HEK293T (cell line): ENCODE results near the gene CERCAM.

Source experiments
- CTCF ChIA-PET: fragments of 350-600 bp; formaldehyde crosslinking; extraction: SDS; loops from one replicate; lab custom pipeline; 2021; ENCODE audit warnings: antibody characterized with exemption, inconsistent platforms; lab: Yijun Ruan, JAX
- POLR2A ChIA-PET: fragments of 350-600 bp; formaldehyde crosslinking; extraction: SDS; loops from one replicate; lab custom pipeline; 2020; ENCODE audit warnings: antibody characterized with exemption, inconsistent platforms; lab: Yijun Ruan, JAX
- DNase-seq: peaks from one replicate; pipeline ENCODE4 v3.0.0; 2012; ENCODE audit warnings: mixed read lengths; ENCODE audit errors: extremely low spot score
- ZNF384 ChIP-seq: fragments of 450-650 bp; IDR thresholded peaks from 2 replicates; pipeline ENCODE4 v1.6.1; 2016

The CERCAM gene

DNA sequence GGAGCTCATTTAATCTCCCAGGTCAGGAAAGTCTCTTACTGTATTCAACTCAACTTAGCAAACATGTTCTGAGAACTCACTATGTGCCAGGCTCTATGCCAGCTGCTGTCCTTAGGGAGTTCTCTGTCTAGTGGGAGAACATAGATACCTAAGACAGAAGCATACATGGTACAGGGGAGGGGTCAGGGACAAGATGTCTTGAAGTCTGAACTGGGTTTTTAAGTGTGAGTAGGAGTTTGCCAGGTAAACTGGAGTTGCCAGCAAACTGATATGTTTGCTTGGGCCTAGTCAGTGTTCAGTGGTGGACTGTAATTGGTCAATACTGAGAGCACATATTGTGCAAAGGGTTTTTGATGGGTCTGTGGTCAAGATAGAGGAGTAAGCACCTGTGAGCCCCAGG lies 65.5 kb downstream of the CERCAM start:
- no peak for TF ChIP-seq ZNF384
- ChIA-PET CTCF (no interaction called here), POLR2A (interaction anchor here (1.1 to 1.3 kb wide), 2 partner anchors 66 to 203 kb away, joined by 3 read pairs; partner anchors contain the start of gene SET)
- no peak for DNase-seq
